Ovary (tissue), 3 donors: ENCODE results near the gene BPHL.
"Not testable (repeated sequence)": the region's sequence is repeated elsewhere in the genome, so short reads cannot be mapped to it uniquely, and the experiment has no call there.

Source experiments
- POLR2A ChIP-seq: fragments of 450-650 bp; IDR thresholded peaks from one replicate; pipeline ENCODE4 v1.6.1; 2017; ENCODE audit warnings: antibody characterized with exemption, mild to moderate bottlenecking, moderate library complexity
- TF ChIP-seq, protein P1 (sequence below), 3 donors: fragments of 450-650 bp in 2 of 3; fragments of 200-600 bp in 1 of 3; IDR thresholded peaks; one replicate each; pipeline versions ENCODE4 v1.5.1 to v1.8.0; 2016 to 2022; ENCODE audit warnings: antibody characterized with exemption in 3 of 3, mild to moderate bottlenecking in 1 of 3
- donor health status: DM: no; HTN: no; CAD: no.

DNA sequence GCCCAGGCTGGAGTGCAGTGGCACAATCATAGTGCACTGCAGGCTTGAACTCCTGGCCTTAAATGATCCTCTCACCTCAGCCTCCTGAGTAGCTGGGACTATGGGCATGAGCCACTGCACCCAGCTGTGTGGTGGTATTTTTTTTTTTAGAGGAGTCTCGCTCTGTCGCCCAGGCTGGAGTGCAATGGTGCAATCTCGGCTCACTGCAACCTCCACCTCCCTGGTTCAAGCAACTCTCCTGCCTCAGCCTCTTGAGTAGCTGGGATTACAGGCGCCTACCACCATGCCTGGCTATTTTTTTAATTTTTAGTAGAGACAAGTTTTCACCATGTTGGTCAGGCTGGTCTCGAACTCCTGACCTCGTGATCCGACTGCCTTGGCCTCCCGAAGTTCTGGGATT is 39.6 kb upstream of the BPHL start:
- TF ChIP-seq, protein P1, sequence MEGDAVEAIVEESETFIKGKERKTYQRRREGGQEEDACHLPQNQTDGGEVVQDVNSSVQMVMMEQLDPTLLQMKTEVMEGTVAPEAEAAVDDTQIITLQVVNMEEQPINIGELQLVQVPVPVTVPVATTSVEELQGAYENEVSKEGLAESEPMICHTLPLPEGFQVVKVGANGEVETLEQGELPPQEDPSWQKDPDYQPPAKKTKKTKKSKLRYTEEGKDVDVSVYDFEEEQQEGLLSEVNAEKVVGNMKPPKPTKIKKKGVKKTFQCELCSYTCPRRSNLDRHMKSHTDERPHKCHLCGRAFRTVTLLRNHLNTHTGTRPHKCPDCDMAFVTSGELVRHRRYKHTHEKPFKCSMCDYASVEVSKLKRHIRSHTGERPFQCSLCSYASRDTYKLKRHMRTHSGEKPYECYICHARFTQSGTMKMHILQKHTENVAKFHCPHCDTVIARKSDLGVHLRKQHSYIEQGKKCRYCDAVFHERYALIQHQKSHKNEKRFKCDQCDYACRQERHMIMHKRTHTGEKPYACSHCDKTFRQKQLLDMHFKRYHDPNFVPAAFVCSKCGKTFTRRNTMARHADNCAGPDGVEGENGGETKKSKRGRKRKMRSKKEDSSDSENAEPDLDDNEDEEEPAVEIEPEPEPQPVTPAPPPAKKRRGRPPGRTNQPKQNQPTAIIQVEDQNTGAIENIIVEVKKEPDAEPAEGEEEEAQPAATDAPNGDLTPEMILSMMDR (IDR thresholded peaks at IDR 0.05): not testable (repeated sequence)
- TF ChIP-seq POLR2A: not testable (repeated sequence)
